Astrocyte (in vitro differentiated cells and primary cell): ENCODE measurements around the gene CTSD. TPM values are rescaled to one million over a fixed set of nuclear protein-coding genes. Genes with fewer than 3 reads are reported as not detected.

ENCODE experiments used
- DNase-seq: peaks from one replicate; pipeline ENCODE4 v3.0.0-alpha.2; 2010; ENCODE audit warnings: low read depth
- FAIRE-seq: peaks from 2 replicates; lab custom pipeline; 2011; peaks lifted over from hg19 to GRCh38; lab: Jason Lieb, UNC
- H2AFZ ChIP-seq: 2 replicates; pipeline ENCODE4 v1.6.0; 2012; ENCODE audit warnings: low read depth, low read length, inconsistent platforms
- H3K27ac ChIP-seq: 2 replicates; pipeline ENCODE4 v1.5.1; 2011; ENCODE audit warnings: low read depth, low read length, inconsistent platforms
- H3K27me3 ChIP-seq: 2 replicates; pipeline ENCODE4 v1.6.0; 2011; ENCODE audit warnings: low read length, inconsistent platforms; ENCODE audit not compliant: insufficient read depth
- H3K36me3 ChIP-seq: 2 replicates; pipeline ENCODE4 v1.5.1; 2011; ENCODE audit warnings: low read length, inconsistent platforms; ENCODE audit not compliant: insufficient read depth
- H3K4me1 ChIP-seq: 2 replicates; pipeline ENCODE4 v1.5.1; 2011; ENCODE audit warnings: low read length, inconsistent platforms; ENCODE audit not compliant: insufficient read depth
- H3K4me2 ChIP-seq: 2 replicates; pipeline ENCODE4 v1.6.0; 2012; ENCODE audit warnings: low read length, inconsistent platforms
- H3K4me3 ChIP-seq: 2 replicates; pipeline ENCODE4 v1.5.1; 2011; ENCODE audit warnings: low read depth, mild to moderate bottlenecking, low read length, inconsistent platforms; ENCODE audit not compliant: insufficient read depth
- H3K79me2 ChIP-seq: 2 replicates; pipeline ENCODE4 v1.6.0; 2012; ENCODE audit warnings: mild to moderate bottlenecking, low read length, inconsistent platforms; ENCODE audit not compliant: insufficient read depth
- H3K9ac ChIP-seq: 2 replicates; pipeline ENCODE4 v1.6.0; 2012; ENCODE audit warnings: mild to moderate bottlenecking, low read length, inconsistent platforms
- H3K9me3 ChIP-seq: 2 replicates; pipeline ENCODE4 v1.5.1; 2012; ENCODE audit warnings: low read depth, mild to moderate bottlenecking, low read length, inconsistent platforms; ENCODE audit not compliant: insufficient read depth
- H4K20me1 ChIP-seq: 2 replicates; pipeline ENCODE4 v1.6.0; 2012; ENCODE audit warnings: low read length, inconsistent platforms; ENCODE audit not compliant: insufficient read depth
- H3K27ac Mint-ChIP-seq: one replicate; pipeline ENCODE4 v1.8.0; 2021; ENCODE audit warnings: mild to moderate bottlenecking, mixed read lengths; ENCODE audit not compliant: unreplicated experiment
- H3K27me3 Mint-ChIP-seq: one replicate; pipeline ENCODE4 v1.8.0; 2021; ENCODE audit warnings: low read depth, mixed read lengths; ENCODE audit not compliant: unreplicated experiment
- H3K36me3 Mint-ChIP-seq: one replicate; pipeline ENCODE4 v1.8.0; 2021; ENCODE audit warnings: low read depth, mixed read lengths; ENCODE audit not compliant: unreplicated experiment
- H3K4me1 Mint-ChIP-seq: one replicate; pipeline ENCODE4 v1.8.0; 2021; ENCODE audit warnings: low read depth, mixed read lengths; ENCODE audit not compliant: unreplicated experiment
- H3K4me3 Mint-ChIP-seq: one replicate; pipeline ENCODE4 v1.8.0; 2021; ENCODE audit warnings: mild to moderate bottlenecking, moderate library complexity, mixed read lengths; ENCODE audit not compliant: unreplicated experiment
- H3K9me3 Mint-ChIP-seq: one replicate; pipeline ENCODE4 v1.8.0; 2021; ENCODE audit warnings: mild to moderate bottlenecking, mixed read lengths; ENCODE audit not compliant: unreplicated experiment
- EZH2 ChIP-seq: IDR thresholded peaks from 2 replicates; pipeline ENCODE4 v1.6.1; 2012; ENCODE audit warnings: mild to moderate bottlenecking, low read length, inconsistent platforms; ENCODE audit not compliant: insufficient read depth
- total RNA-seq: library from RNA; stranded (reverse); gene quantifications from 2 replicates; pipeline ENCODE4 v1.2.1, GENCODE V29; 2021
- TF ChIP-seq, protein P1 (sequence below): IDR thresholded peaks from 2 replicates; pipeline ENCODE4 v1.5.1; 2011; ENCODE audit warnings: low read depth, mild to moderate bottlenecking, inconsistent platforms, low read length, moderate library complexity; ENCODE audit not compliant: insufficient read depth

Gene CTSD
- total RNA-seq, 1 donor from 2014 or later = 290 TPM

DNA sequence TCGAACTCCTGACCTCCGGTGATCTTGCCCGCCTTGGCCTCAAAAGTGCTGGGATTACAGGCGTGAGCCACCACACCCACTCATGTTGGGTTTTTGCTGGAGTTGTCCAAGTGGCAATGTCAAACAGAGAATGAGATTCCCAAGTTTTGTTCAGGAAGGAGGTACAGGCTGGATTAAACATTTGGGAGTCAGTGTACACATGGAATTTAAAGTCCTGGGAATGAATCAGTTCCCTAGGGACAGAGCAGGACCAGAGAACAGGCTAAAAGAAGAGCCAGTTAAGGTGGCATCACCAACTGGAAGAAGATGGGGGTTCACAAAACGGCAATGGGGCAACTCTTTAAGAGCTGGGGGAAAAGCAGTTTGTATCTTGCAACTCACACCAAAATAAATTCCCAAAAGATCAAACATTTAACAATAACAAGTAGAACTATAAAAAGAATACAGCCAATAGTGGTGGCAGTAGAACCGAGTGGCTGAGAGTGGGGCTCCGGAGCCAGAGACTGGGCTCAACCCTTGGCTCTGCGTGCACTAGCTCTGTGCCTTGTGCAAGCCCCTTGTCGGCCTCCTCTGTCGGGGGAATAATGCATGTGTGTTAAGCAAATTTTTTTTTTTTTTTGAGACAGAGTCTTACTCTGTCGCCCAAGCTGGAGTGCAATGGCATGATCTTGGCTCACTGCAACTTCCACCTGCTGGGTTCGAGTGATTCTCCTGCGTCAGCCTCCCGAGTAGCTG lies 33.8 kb upstream of the CTSD start:
- peaks cover 19% of the 10 kb centered on the region for H3K27me3 ChIP-seq
- no peak for FAIRE-seq
- TF ChIP-seq, protein P1, sequence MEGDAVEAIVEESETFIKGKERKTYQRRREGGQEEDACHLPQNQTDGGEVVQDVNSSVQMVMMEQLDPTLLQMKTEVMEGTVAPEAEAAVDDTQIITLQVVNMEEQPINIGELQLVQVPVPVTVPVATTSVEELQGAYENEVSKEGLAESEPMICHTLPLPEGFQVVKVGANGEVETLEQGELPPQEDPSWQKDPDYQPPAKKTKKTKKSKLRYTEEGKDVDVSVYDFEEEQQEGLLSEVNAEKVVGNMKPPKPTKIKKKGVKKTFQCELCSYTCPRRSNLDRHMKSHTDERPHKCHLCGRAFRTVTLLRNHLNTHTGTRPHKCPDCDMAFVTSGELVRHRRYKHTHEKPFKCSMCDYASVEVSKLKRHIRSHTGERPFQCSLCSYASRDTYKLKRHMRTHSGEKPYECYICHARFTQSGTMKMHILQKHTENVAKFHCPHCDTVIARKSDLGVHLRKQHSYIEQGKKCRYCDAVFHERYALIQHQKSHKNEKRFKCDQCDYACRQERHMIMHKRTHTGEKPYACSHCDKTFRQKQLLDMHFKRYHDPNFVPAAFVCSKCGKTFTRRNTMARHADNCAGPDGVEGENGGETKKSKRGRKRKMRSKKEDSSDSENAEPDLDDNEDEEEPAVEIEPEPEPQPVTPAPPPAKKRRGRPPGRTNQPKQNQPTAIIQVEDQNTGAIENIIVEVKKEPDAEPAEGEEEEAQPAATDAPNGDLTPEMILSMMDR = no peak
- TF ChIP-seq EZH2 = no peak
- no peak overlapping the region for H3K9ac ChIP-seq
- H3K27ac Mint-ChIP-seq = peak overlapping the region; percentile 64
- H3K4me3 Mint-ChIP-seq = no peak overlapping the region
- H2AFZ ChIP-seq = no peak overlapping the region
- no peaks in the 10 kb centered on the region for H3K36me3 ChIP-seq
- no peak overlapping the region for H3K27ac ChIP-seq
- H3K9me3 ChIP-seq = no peaks in the 10 kb centered on the region
- H3K4me1 ChIP-seq = no peaks in the 10 kb centered on the region
- no peak overlapping the region for H3K4me2 ChIP-seq
- no peaks in the 10 kb centered on the region for H3K36me3 Mint-ChIP-seq
- no peak for DNase-seq
- H4K20me1 ChIP-seq = no peaks in the 10 kb centered on the region
- no peak overlapping the region for H3K4me3 ChIP-seq
- no peaks in the 10 kb centered on the region for H3K4me1 Mint-ChIP-seq
- H3K9me3 Mint-ChIP-seq = no peaks in the 10 kb centered on the region
- H3K79me2 ChIP-seq = no peaks in the 10 kb centered on the region
- peaks cover 45% of the 10 kb centered on the region for H3K27me3 Mint-ChIP-seq

DNA sequence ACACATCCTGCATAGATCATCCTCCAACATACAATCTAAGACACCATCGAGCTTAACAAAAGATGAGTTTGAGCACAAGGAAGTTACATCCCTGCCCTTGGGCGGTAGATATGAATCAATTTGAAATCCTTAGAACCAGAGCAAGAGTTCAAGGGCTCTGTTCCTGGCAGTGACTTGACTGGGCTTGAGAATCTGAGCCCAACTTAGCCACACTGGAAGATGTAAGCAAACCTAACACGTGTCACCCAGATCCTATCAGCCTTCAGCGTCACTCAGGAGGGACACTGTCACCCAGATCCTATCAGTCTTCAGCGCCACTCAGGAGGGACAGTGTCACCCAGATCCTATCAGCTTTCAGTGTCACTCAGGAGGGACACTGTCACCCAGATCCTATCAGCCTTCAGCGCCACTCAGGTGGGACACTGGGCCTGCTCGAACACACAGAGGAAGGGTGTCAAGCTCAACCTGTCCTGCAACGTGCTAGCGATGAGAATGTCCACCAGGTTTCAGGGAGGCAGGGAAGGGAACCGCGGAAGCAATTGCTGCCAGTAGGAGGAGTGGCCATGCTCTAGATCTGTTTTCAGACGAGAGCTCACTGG lies 32.8 kb upstream of the CTSD start:
- peaks cover 19% of the 10 kb centered on the region for H3K27me3 ChIP-seq
- Mint-ChIP-seq H3K36me3 (no peaks in the 10 kb centered on the region), H3K4me3 (no peak overlapping the region), H3K4me1 (no peaks in the 10 kb centered on the region), H3K27ac (no peak overlapping the region), H3K9me3 (no peaks in the 10 kb centered on the region), H3K27me3 (peaks cover 48% of the 10 kb centered on the region)
- no peak overlapping the region for H3K4me2 ChIP-seq
- no peaks in the 10 kb centered on the region for H3K4me1 ChIP-seq
- H3K9ac ChIP-seq = no peak overlapping the region
- FAIRE-seq (no peak), DNase-seq (no peak)
- no peak overlapping the region for H2AFZ ChIP-seq
- H3K9me3 ChIP-seq = no peaks in the 10 kb centered on the region
- H4K20me1 ChIP-seq = no peaks in the 10 kb centered on the region
- H3K79me2 ChIP-seq = no peaks in the 10 kb centered on the region
- H3K27ac ChIP-seq = no peak overlapping the region
- no peak overlapping the region for H3K4me3 ChIP-seq
- no peak for TF ChIP-seq EZH2
- TF ChIP-seq, protein P1 = no peak
- no peaks in the 10 kb centered on the region for H3K36me3 ChIP-seq

DNA sequence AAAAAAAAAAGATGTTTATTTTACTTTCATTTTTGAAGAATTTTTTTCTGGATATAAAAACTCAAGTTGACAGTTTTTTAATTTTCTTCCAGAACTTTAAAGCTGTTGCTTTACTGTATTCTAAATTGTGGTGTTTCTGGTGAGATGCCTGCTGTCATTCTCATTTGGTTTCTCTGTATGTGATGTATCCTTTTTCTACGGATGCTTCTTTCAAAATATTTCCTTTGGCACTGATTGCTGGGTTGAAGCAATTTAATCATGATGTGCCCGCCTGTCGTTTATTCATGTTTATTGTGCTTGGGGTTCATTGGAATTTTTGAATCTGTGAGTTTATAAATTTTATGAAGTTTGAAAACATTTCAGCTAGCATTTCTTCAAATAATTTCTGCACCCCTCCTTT lies 29.4 kb upstream of the CTSD start:
- H3K9me3 Mint-ChIP-seq = no peaks in the 10 kb centered on the region
- peaks cover 49% of the 10 kb centered on the region for H3K27me3 Mint-ChIP-seq
- no peaks in the 10 kb centered on the region for H3K4me1 ChIP-seq
- H3K4me3 Mint-ChIP-seq = no peak overlapping the region
- DNase-seq (no peak), FAIRE-seq (no peak)
- H3K9ac ChIP-seq = no peak overlapping the region
- no peaks in the 10 kb centered on the region for H3K4me1 Mint-ChIP-seq
- peaks cover 21% of the 10 kb centered on the region for H3K27me3 ChIP-seq
- H4K20me1 ChIP-seq = no peaks in the 10 kb centered on the region
- no peaks in the 10 kb centered on the region for H3K79me2 ChIP-seq
- TF ChIP-seq EZH2 = no peak
- TF ChIP-seq, protein P1 = no peak
- no peak overlapping the region for H2AFZ ChIP-seq
- no peak overlapping the region for H3K27ac Mint-ChIP-seq
- H3K36me3 Mint-ChIP-seq = no peaks in the 10 kb centered on the region
- H3K27ac ChIP-seq = no peak overlapping the region
- no peak overlapping the region for H3K4me3 ChIP-seq
- H3K9me3 ChIP-seq = no peaks in the 10 kb centered on the region
- peak overlapping the region; percentile 5 for H3K4me2 ChIP-seq
- H3K36me3 ChIP-seq = no peaks in the 10 kb centered on the region
